Endometrial microvascular endothelial cells (primary cell): Measurements from ENCODE around the gene G6PC3. TPM values are rescaled to one million over a fixed set of nuclear protein-coding genes. Genes with fewer than 3 reads are reported as not detected.

Experiments used
- in situ Hi-C: cut with HindIII; loops from 2 replicates; pipeline ENCODE4 v1.10.0; 2017; ENCODE audit warnings: low sequenced_read_pairs, low pct_unique_long_range_greater_than_20kb; ENCODE audit errors: inconsistent ontology term
- total RNA-seq: library from RNA; depleted of rRNA; stranded (reverse); fragments of >200 nt; gene quantifications from one replicate; pipeline ENCODE4 v1.2.3, GENCODE V29; 2015; ENCODE audit errors: inconsistent ontology term

G6PC3 gene
- total RNA-seq, 1 donor from 2014 or later: 65.1 TPM

- in situ Hi-C loops: no loop called here
Observed at GRCh38 chr17:44053125-44053872, 17.2 kb upstream of the G6PC3 start.

- in situ Hi-C loops: no loop called here
Observed at GRCh38 chr17:44059101-44059892, 11.2 kb upstream of the G6PC3 start.

GRCh38 chr17:44061446-44061845 lies 9.1 kb upstream of the G6PC3 start:
- in situ Hi-C loops: no loop called here

- in situ Hi-C loops: no loop called here
Observed at GRCh38 chr17:44062871-44063270, 7.7 kb upstream of the G6PC3 start.

GRCh38 chr17:44063704-44064639 lies 6.6 kb upstream of the G6PC3 start:
- in situ Hi-C loops: no loop called here

- in situ Hi-C loops: no loop called here
Observed at GRCh38 chr17:44065668-44066203, 4.8 kb upstream of the G6PC3 start.

- in situ Hi-C loops: no loop called here
Observed at GRCh38 chr17:44066204-44066930, 4.2 kb upstream of the G6PC3 start, which contains the start of gene LSM12. Gene LSM12, minus strand, starts transcription at chr17:44066671. Its CDS starts 84 bp downstream, at chr17:44066587.

- in situ Hi-C loops: no loop called here
Observed at GRCh38 chr17:44067545-44067940, 3.0 kb upstream of the G6PC3 start.

- in situ Hi-C loops: no loop called here
Observed at GRCh38 chr17:44069974-44070454, 521 bp upstream of the G6PC3 start.

GRCh38 chr17:44071198-44071520 lies 624 bp downstream of the G6PC3 start:
- in situ Hi-C loops: no loop called here

GRCh38 chr17:44071772-44072171 lies 1.2 kb downstream of the G6PC3 start:
- in situ Hi-C loops: no loop called here

GRCh38 chr17:44074231-44074910 lies 3.8 kb downstream of the G6PC3 start:
- in situ Hi-C loops: no loop called here

GRCh38 chr17:44074911-44075285 lies 4.4 kb downstream of the G6PC3 start:
- in situ Hi-C loops: no loop called here

- in situ Hi-C loops: no loop called here
Observed at GRCh38 chr17:44075598-44076293, 5.2 kb downstream of the G6PC3 start.

- in situ Hi-C loops: no loop called here
Observed at GRCh38 chr17:44076716-44077594, 6.4 kb downstream of the G6PC3 start.

GRCh38 chr17:44077595-44077909 lies 7.0 kb downstream of the G6PC3 start:
- in situ Hi-C loops: no loop called here
